ENCODE results near the gene FXR2. TPM values are rescaled to one million over a fixed set of nuclear protein-coding genes. Genes with fewer than 3 reads are reported as not detected.

The FXR2 gene
- total RNA-seq, 4 donors from 2014 or later = 11.7 to 25.4 (median 22.4) TPM

DNA sequence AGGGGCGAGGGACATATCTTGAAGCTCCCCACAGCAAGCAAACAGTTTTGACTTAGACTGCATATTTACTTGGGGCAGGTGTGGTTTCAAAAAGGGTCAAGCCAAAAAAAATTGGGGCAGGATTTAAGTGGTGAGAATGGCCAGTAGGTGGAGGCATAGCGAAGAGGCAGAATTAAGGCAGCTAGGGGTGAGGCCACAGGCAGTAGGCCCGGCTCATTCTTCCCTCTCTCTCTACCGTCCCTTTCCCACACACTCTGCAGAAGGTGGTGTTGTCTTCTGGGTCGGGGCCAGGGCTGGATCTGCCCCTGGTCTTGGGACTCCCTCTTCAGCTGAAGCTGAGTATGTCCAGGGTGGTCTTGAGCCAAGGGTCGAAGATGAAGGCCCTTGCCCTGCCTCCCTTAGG lies 17.8 kb upstream of the FXR2 start:
- intact Hi-C loops (cut with DNase I; ENCODE audit: low total_unique reads) = loop anchor here (5.0 kb wide), 1 partner anchor 55 kb away; the partner anchor contains the start of genes TP53 and WRAP53

DNA sequence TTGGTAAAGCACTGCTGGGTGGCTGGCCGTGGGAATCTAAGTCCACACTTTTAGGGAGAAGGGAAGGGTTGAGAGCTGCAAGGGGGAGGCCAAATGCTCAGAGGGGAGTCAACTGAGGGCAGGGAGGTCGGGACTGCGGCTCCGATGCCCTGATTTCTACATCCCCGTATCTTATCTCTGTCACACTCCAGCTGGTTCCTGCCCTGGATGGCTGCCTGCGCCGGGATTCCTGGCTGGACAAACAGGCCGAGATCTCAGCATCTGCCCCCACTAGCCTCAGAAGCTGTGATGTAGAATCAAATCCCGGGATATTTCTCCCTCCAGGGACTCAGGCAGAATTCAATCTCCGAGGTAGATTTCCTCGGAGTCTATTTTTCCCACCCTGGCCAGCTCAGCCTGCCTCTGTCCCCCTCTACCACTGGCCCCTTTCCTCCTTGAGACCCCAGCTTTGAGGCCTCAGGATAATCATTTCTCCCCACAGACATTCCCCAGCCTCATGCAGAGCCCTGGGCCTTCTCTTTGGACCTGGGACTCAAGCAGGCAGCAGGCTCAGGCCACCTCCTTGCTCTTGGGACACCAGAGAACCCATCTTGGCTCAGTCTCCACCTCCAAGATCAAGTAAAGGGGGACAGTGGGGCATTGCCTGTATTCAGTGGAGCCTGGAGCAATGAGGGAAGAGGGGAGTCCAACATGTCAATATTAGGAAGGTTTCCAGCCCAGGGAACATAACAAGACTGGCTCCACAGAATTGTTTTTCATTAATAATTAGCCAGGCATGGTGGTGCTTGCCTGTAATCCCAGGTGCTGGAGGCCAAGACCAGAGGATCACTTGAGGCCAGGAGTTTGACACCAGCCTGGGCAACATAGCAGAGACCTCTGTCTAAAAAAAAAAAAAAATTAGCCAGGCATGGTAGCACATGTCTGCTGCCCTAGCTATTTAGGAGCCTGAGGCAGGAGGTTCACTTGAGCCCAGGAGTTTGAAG lies 17.0 kb upstream of the FXR2 start:
- no peak for TF ChIP-seq POLR2A (IDR thresholded peaks at IDR 0.05)
- DNase-seq = no peak
- Histone ChIP-seq H3K27me3 (no peaks in the 10 kb centered on the region), H3K36me3 (no peaks in the 10 kb centered on the region), H3K27ac (no peak overlapping the region), H3K4me3 (no peak overlapping the region), H3K4me1 (peaks cover 8 to 10% (median 9%) of the 10 kb centered on the region in 4 donors), H3K9me3 (no peaks in the 10 kb centered on the region)
- in situ Hi-C loops (cut with MboI; ENCODE audit: low pct_ligation_motif_present in 1 of 4, low pct_unique_long_range_greater_than_20kb in 1 of 4, low sequenced_read_pairs in 3 of 4) = loop anchor here in 2 of 4 donors (5.0 to 10.0 kb wide), 2 partner anchors 53 to 56 kb away; partner anchors contain the start of genes TP53 (in 2 of the 2) and WRAP53 (in 2 of the 2)
- 89 to 100% methylated on average over 2 to 11 of the region's 11 CpGs for WGBS, 2 donors (ENCODE audit: low coverage in 1 of 2)
- intact Hi-C loops (cut with DNase I; ENCODE audit: low total_unique reads) = loop anchor here (5.0 kb wide), 1 partner anchor 56 kb away; the partner anchor contains the start of genes TP53 and WRAP53

More for the DNA sequence above, 17.8 kb upstream of the FXR2 start:
- H3K4me1 ChIP-seq = peaks cover 5 to 6% (median 5%) of the 10 kb centered on the region in 4 donors
- H3K4me3 ChIP-seq = no peak overlapping the region
- H3K9me3 ChIP-seq = no peaks in the 10 kb centered on the region
- no peaks in the 10 kb centered on the region for H3K36me3 ChIP-seq
- in situ Hi-C loops (cut with MboI; ENCODE audit: low pct_ligation_motif_present in 1 of 4, low pct_unique_long_range_greater_than_20kb in 1 of 4, low sequenced_read_pairs in 3 of 4) = loop anchor here in 2 of 4 donors (5.0 to 10.0 kb wide), 2 partner anchors 52 to 55 kb away; partner anchors contain the start of genes TP53 (in 2 of the 2) and WRAP53 (in 2 of the 2)
- H3K27me3 ChIP-seq = no peaks in the 10 kb centered on the region
- no peak overlapping the region for H3K27ac ChIP-seq
- WGBS, 2 donors (ENCODE audit: low coverage in 1 of 2) = 21 to 27% methylated on average over 5 to 6 of the region's 6 CpGs
- TF ChIP-seq POLR2A (IDR thresholded peaks at IDR 0.05) (no peak), POLR2AphosphoS5 (IDR thresholded peaks at IDR 0.05) (no peak)
- TF ChIP-seq, protein P1, sequence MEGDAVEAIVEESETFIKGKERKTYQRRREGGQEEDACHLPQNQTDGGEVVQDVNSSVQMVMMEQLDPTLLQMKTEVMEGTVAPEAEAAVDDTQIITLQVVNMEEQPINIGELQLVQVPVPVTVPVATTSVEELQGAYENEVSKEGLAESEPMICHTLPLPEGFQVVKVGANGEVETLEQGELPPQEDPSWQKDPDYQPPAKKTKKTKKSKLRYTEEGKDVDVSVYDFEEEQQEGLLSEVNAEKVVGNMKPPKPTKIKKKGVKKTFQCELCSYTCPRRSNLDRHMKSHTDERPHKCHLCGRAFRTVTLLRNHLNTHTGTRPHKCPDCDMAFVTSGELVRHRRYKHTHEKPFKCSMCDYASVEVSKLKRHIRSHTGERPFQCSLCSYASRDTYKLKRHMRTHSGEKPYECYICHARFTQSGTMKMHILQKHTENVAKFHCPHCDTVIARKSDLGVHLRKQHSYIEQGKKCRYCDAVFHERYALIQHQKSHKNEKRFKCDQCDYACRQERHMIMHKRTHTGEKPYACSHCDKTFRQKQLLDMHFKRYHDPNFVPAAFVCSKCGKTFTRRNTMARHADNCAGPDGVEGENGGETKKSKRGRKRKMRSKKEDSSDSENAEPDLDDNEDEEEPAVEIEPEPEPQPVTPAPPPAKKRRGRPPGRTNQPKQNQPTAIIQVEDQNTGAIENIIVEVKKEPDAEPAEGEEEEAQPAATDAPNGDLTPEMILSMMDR (IDR thresholded peaks at IDR 0.05) = peak; percentile 37 to 65 (median 50)
- peak; percentile 40 for DNase-seq

DNA sequence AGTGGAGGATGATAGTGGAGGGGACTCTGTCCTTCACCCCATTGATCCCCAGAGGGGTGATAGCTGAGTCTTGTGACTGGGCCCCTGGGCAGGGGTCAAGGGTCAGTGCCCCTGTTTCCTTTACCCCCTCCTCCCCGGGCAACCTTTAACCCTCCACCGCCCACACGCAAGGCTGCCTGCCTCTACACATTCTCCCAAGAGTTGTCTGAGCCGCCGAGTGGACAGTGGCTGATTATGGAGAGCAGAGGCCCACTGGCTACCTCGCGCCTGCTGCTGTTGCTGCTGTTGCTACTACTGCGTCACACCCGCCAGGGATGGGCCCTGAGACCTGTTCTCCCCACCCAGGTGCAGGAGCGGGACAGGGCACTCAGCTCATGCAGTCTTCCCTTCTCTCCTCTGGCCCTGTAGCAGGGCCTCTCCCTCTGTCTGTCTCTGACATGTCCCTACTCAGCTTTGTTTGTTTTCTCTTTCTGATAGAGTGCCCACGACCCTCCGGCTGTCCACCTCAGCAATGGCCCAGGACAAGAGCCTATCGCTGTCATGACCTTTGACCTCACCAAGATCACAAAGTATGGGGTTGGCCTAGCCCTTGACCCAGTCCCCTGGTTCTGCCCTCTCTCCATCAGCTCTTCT lies 15.4 kb upstream of the FXR2 start, which contains the start of gene SHBG:
TSS of gene SHBG (plus strand) at position 197 of the 633 bp plus-strand sequence. CDS start at position 235, 38 bp downstream.
- TF ChIP-seq POLR2A (IDR thresholded peaks at IDR 0.05) = no peak
- TF ChIP-seq EP300 (IDR thresholded peaks at IDR 0.05; ENCODE audit: low read depth) = no peak
- no peak for TF ChIP-seq POLR2AphosphoS5 (IDR thresholded peaks at IDR 0.05)
- TF ChIP-seq, protein P1 (IDR thresholded peaks at IDR 0.05) = no peak
- WGBS, 2 donors (ENCODE audit: low coverage in 1 of 2) = 78 to 85% methylated on average over 3 to 13 of the region's 13 CpGs
- Histone ChIP-seq H3K36me3 (no peaks in the 10 kb centered on the region), H3K27ac (no peak within 1 kb of the TSS), H3K27me3 (no peaks in the 10 kb centered on the region), H3K4me1 (peaks cover 12 to 16% (median 15%) of the 10 kb centered on the region in 4 donors), H3K9me3 (no peaks in the 10 kb centered on the region), H3K4me3 (no peak within 1 kb of the TSS)
- in situ Hi-C loops (cut with MboI; ENCODE audit: low pct_ligation_motif_present in 1 of 4, low pct_unique_long_range_greater_than_20kb in 1 of 4, low sequenced_read_pairs in 3 of 4) (loop anchor here in 2 of 4 donors (5.0 to 10.0 kb wide), 2 partner anchors 55 to 57 kb away; partner anchors contain the start of genes TP53 (in 2 of the 2) and WRAP53 (in 2 of the 2)), intact Hi-C loops (cut with DNase I; ENCODE audit: low total_unique reads) (loop anchor here (5.0 kb wide), 1 partner anchor 57 kb away; the partner anchor contains the start of genes TP53 and WRAP53)
- DNase-seq = no peak

DNA sequence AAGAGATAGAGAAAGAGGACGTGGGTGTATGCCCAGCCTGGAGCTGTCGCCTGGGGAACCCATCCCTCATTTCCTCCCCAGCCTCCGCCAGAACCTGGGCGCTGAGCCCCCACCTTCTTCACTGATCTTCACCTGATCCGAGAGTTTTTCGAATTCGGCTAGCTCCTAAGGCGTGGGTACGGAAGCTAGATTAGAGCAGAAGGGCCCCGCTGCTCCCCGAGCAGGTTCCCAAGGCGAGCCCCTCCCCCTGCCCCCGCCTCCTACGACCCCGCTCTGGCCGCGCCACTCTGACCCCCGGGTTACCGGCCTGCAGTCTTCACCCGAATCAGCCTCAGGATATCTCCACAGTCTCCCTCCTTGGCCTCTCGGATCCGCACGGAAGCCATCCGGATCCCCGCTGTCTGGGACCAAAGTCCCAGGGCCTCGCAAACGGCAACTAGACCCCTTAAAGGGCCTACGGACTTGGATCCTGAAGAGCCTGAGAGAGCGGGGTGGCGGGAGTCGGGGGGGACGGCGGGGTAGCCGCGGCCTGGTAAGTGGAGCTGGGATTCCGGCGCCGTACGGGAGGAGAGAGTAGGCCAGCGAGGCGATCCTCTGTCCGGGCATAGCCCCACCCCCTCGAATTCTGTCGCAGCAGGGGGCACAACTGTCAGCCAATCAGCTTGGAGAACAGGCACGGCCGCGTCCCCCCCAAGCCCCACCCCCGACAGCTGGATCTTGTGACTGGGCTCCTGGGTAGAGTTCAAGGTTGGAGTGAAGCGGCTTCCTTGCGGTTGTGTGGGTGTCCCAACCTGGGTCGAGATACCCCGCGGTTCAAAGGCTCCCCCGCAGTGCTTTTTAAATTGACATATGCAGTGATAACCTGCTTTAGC lies 12.8 kb upstream of the FXR2 start, which contains the start of gene SAT2:
TSS of gene SAT2 (minus strand) at position 572 of the 872 bp plus-strand sequence. CDS start at position 386, 186 bp downstream.
- Histone ChIP-seq H3K9me3 (no peaks in the 10 kb centered on the region), H3K4me1 (peaks cover 12 to 16% (median 15%) of the 10 kb centered on the region in 4 donors), H3K27me3 (no peaks in the 10 kb centered on the region), H3K4me3 (peak within 1 kb of the TSS; percentile 70 to 88 (median 82)), H3K36me3 (no peaks in the 10 kb centered on the region), H3K27ac (peak within 1 kb of the TSS; percentile 91 to 96 (median 93))
- in situ Hi-C loops (cut with MboI; ENCODE audit: low pct_ligation_motif_present in 1 of 4, low pct_unique_long_range_greater_than_20kb in 1 of 4, low sequenced_read_pairs in 3 of 4) = no loop called here
- peak; percentile 95 for DNase-seq
- intact Hi-C loops (cut with DNase I; ENCODE audit: low total_unique reads) = no loop called here
- WGBS, 2 donors (ENCODE audit: low coverage in 1 of 2) = 0% methylated on average over 41 of the region's 54 CpGs; no CpG with 5 or more reads in 1 of the 2 donors
- TF ChIP-seq POLR2A (IDR thresholded peaks at IDR 0.05) (peak; percentile 86), EP300 (IDR thresholded peaks at IDR 0.05; ENCODE audit: low read depth) (no peak), POLR2AphosphoS5 (IDR thresholded peaks at IDR 0.05) (peak; percentile 75 to 90 (median 86))
- TF ChIP-seq, protein P1 (IDR thresholded peaks at IDR 0.05) = no peak

Measured in transverse colon (tissue), 4 donors.